Vagina (tissue), 2 donors: Measurements from ENCODE around the gene CBX6. TPM values are rescaled to one million over a fixed set of nuclear protein-coding genes. Genes with fewer than 3 reads are reported as not detected.
A peak's percentile ranks its signal among the peaks of the same experiment; 100 is the strongest.

ENCODE experiments used
- DNase-seq, 2 donors: peaks; one replicate each; pipeline ENCODE4 v3.0.0-alpha.2; 2017; ENCODE audit errors: extremely low spot score in 2 of 2
- H3K27ac ChIP-seq: fragments of 200-600 bp; sonication (generic); one replicate; pipeline ENCODE4 v1.5.1; 2019
- H3K27me3 ChIP-seq: fragments of 200-600 bp; sonication (generic); one replicate; pipeline ENCODE4 v1.5.1; 2019
- H3K36me3 ChIP-seq, 2 donors: fragments of 200-600 bp; sonication (generic); one replicate each; pipeline ENCODE4 v1.5.1; 2017 to 2019
- H3K4me1 ChIP-seq: fragments of 200-600 bp; sonication (generic); one replicate; pipeline ENCODE4 v1.5.1; 2019
- H3K4me3 ChIP-seq, 2 donors: fragments of 200-600 bp; sonication (generic); 1 replicate in 1 of 2; 2 replicates in 1 of 2; pipeline ENCODE4 v1.5.1; 2016 to 2019
- H3K9me3 ChIP-seq: fragments of 200-600 bp; sonication (generic); one replicate; pipeline ENCODE4 v1.5.1; 2019
- POLR2A ChIP-seq, 2 donors: fragments of 450-650 bp; IDR thresholded peaks; one replicate each; pipeline ENCODE4 v1.6.1; 2017; ENCODE audit warnings: antibody characterized with exemption in 2 of 2, mild to moderate bottlenecking in 2 of 2, moderate library complexity in 2 of 2
- POLR2AphosphoS5 ChIP-seq, 2 donors: sonication (generic); formaldehyde crosslinking; IDR thresholded peaks; one replicate each; pipeline ENCODE4 v1.9.0; 2017; ENCODE audit warnings: antibody characterized with exemption in 2 of 2, mild to moderate bottlenecking in 2 of 2, low read depth in 1 of 2; ENCODE audit not compliant: insufficient read depth in 1 of 2
- intact Hi-C: fragments of 100-400 bp; cut with DNase I; formaldehyde crosslinking; loops from one replicate; pipeline ENCODE4 v1.15.1; 2023
- total RNA-seq: library from RNA; depleted of rRNA; stranded (reverse); fragments of >200 nt; gene quantifications from one replicate; pipeline ENCODE4 v1.2.3, GENCODE V29; 2016
- TF ChIP-seq, protein P1 (sequence below), 3 experiments: fragments of 450-650 bp in 2 of 3; fragments of 200-600 bp in 1 of 3; sonication (generic) in 1 of 3; IDR thresholded peaks; one replicate each; pipeline ENCODE4 v1.5.1; 2017 to 2019; ENCODE audit warnings: antibody characterized with exemption in 3 of 3, mild to moderate bottlenecking in 2 of 3, moderate library complexity in 2 of 3

The CBX6 gene
- total RNA-seq, 1 donor from 2014 or later, result 31.7 TPM

DNA sequence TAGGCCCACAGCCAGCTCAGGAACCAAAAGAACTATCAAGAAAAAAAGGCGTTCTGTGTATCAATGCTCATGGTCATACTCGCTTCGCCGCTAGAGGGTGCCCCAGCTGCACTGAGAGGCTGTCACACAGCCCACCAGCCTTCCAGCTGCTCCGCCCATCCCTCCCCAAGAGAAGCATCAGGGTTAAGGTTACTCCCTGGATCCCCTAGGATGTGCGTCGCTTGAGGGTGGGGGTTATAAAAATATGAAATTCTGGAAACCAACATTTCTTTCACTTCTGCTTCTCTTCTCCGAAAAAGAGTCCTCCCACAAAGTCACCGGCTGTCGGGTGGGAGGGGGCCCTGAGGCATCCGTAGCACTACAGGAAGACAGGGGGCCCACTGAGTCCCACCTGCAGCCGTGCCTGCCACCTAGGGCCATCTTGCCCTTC, 1.7 kb downstream of the CBX6 start:
- Histone ChIP-seq H3K4me3 (peak overlapping the region; percentile 79 to 80), H3K27ac (peak overlapping the region; percentile 97), H3K27me3 (no peaks in the 10 kb centered on the region), H3K9me3 (no peaks in the 10 kb centered on the region), H3K4me1 (peaks cover 63% of the 10 kb centered on the region), H3K36me3 (peaks cover 0 to 23% of the 10 kb centered on the region in 2 donors)
- intact Hi-C loops, result no loop called here
- DNase-seq, result peak; percentile 37 to 86
- peak; percentile 30 to 41 for TF ChIP-seq POLR2AphosphoS5 (IDR thresholded peaks at IDR 0.05; ENCODE audit: insufficient read depth in 1 of 2, low read depth in 1 of 2)
- TF ChIP-seq POLR2A (IDR thresholded peaks at IDR 0.05), result no peak
- TF ChIP-seq, protein P1, sequence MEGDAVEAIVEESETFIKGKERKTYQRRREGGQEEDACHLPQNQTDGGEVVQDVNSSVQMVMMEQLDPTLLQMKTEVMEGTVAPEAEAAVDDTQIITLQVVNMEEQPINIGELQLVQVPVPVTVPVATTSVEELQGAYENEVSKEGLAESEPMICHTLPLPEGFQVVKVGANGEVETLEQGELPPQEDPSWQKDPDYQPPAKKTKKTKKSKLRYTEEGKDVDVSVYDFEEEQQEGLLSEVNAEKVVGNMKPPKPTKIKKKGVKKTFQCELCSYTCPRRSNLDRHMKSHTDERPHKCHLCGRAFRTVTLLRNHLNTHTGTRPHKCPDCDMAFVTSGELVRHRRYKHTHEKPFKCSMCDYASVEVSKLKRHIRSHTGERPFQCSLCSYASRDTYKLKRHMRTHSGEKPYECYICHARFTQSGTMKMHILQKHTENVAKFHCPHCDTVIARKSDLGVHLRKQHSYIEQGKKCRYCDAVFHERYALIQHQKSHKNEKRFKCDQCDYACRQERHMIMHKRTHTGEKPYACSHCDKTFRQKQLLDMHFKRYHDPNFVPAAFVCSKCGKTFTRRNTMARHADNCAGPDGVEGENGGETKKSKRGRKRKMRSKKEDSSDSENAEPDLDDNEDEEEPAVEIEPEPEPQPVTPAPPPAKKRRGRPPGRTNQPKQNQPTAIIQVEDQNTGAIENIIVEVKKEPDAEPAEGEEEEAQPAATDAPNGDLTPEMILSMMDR (IDR thresholded peaks at IDR 0.05), result peak; percentile 79 to 94 (median 89)

DNA sequence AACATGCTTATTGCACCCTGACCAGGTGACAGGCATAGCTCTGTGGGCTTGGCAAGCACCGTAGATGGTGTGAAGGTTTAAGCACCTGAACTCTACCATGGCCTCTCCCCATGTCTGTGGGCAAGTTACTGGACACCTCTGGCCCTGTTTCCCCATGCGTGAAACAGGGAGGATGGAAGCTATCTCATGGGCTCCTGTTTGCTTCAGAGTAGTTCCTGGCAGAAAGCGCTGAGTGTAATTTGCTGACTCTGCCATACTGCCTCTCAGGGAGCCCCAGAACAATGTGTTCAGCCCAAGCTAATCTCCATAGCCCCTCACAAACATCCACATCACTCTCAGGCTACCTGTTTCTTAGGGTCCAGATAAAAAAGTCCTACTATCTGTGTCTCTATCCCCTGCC, 2.4 kb downstream of the CBX6 start:
- DNase-seq, result peak; percentile 58 to 81
- TF ChIP-seq POLR2AphosphoS5 (IDR thresholded peaks at IDR 0.05; ENCODE audit: insufficient read depth in 1 of 2, low read depth in 1 of 2) (no peak), POLR2A (IDR thresholded peaks at IDR 0.05) (no peak)
- TF ChIP-seq, protein P1 (IDR thresholded peaks at IDR 0.05), result no peak
- peak overlapping the region; percentile 97 for H3K27ac ChIP-seq

DNA sequence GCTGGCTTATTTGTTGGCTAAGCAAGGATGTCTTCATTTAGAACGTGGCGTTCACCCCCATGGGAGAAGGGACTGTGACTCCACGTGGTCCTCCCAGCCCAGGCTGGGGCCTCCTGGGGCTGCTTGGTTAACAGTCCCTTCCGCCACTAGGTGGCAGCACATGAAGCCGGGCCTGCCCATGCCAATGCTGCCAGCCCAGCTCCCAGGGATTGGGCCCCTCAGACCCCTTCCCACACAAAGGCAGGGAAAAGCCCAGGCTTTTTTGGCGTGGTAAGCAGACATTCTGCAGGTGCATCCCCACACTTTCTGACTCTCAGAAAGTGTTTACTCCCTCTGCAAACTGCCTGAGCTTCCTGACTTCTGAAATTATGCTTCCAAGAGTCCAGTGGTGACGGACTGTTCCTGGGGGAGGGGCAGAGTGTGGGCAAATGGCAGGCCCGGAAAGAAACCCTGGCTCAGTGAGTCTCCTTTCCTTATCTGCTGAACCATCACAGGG, 3.1 kb downstream of the CBX6 start:
- TF ChIP-seq POLR2AphosphoS5 (IDR thresholded peaks at IDR 0.05; ENCODE audit: insufficient read depth in 1 of 2, low read depth in 1 of 2), result no peak
- TF ChIP-seq, protein P1 (IDR thresholded peaks at IDR 0.05), result peak; percentile 48 to 87 (median 79)
- H3K9me3 ChIP-seq, result no peaks in the 10 kb centered on the region
- peaks cover 75% of the 10 kb centered on the region for H3K4me1 ChIP-seq
- no peak overlapping the region for H3K27ac ChIP-seq
- H3K27me3 ChIP-seq, result no peaks in the 10 kb centered on the region
- peak; percentile 81 to 85 for DNase-seq
- H3K4me3 ChIP-seq, result no peak overlapping the region
- intact Hi-C loops, result loop anchor here (5.0 to 10.0 kb wide), 4 partner anchors 53 to 446 kb away; partner anchors contain the start of gene RPL3
- H3K36me3 ChIP-seq, result peaks cover 0 to 23% of the 10 kb centered on the region in 2 donors

More for the DNA sequence above, 2.4 kb downstream of the CBX6 start:
- H3K4me1 ChIP-seq, result peaks cover 69% of the 10 kb centered on the region
- no peaks in the 10 kb centered on the region for H3K27me3 ChIP-seq
- H3K9me3 ChIP-seq, result no peaks in the 10 kb centered on the region
- no peak overlapping the region for H3K4me3 ChIP-seq
- intact Hi-C loops, result loop anchor here (5.0 to 10.0 kb wide), 4 partner anchors 53 to 445 kb away; partner anchors contain the start of gene RPL3
- peaks cover 0 to 23% of the 10 kb centered on the region in 2 donors for H3K36me3 ChIP-seq

DNA sequence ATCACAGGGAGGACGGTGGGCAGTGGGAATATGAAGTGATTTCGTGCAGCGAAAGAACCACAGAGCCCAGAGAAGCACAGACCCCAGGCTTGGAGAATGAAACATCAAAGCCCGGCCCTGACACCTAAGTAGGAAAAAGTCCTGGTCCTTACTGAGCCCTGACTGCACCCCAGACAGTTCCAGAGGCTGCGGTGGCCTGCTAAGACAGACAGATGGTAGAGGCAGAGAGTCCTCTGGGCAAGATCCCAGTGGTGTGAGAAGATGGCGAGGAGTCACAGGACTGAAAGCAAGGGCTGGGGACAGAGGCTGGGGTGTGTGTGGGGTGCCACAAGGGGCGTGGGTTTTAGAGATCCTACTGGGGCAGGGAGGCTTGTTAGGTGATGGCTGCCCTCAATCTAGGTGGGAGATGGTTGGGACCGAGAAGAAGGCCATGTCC, 3.7 kb downstream of the CBX6 start:
- peak in 1 of 2 donors; percentile 76 for DNase-seq
- Histone ChIP-seq H3K9me3 (no peaks in the 10 kb centered on the region), H3K4me1 (peaks cover 78% of the 10 kb centered on the region), H3K36me3 (peaks cover 0 to 23% of the 10 kb centered on the region in 2 donors), H3K27me3 (no peaks in the 10 kb centered on the region), H3K4me3 (no peak overlapping the region), H3K27ac (no peak overlapping the region)
- intact Hi-C loops, result loop anchor here (5.0 to 10.0 kb wide), 4 partner anchors 54 to 446 kb away; partner anchors contain the start of gene RPL3
- TF ChIP-seq, protein P1 (IDR thresholded peaks at IDR 0.05), result no peak
- no peak for TF ChIP-seq POLR2AphosphoS5 (IDR thresholded peaks at IDR 0.05; ENCODE audit: insufficient read depth in 1 of 2, low read depth in 1 of 2)
- TF ChIP-seq POLR2A (IDR thresholded peaks at IDR 0.05), result no peak
